A673 (cell line): Measurements from ENCODE around the gene CHAF1A.

Experiments
- CTCF ChIP-seq: fragments of 300-800, 200-600 bp; sonication (generic); conservative IDR thresholded peaks from 2 replicates; pipeline ENCODE4 v1.5.1; 2017; ENCODE audit warnings: low read depth, mild to moderate bottlenecking, antibody characterized with exemption, low read length, moderate library complexity, mixed read lengths
- EZH2 ChIP-seq: fragments of 200-600 bp; sonication (generic); IDR thresholded peaks from 2 replicates; pipeline ENCODE4 v1.6.1; 2017; ENCODE audit warnings: borderline replicate concordance, low read depth, mild to moderate bottlenecking, mixed read lengths, antibody characterized with exemption, low read length; ENCODE audit not compliant: poor library complexity, severe bottlenecking

- TF ChIP-seq CTCF (no peak), EZH2 (no peak)
Observed at GRCh38 chr19:4429771-4430171, 27.3 kb downstream of the CHAF1A start.
